NB4 (cell line): ENCODE measurements around the gene PRKG1.
A peak's percentile ranks its signal among the peaks of the same experiment; 100 is the strongest.

ENCODE experiments used
- DNase-seq: peaks from one replicate; pipeline ENCODE4 v3.0.0; 2010; ENCODE audit warnings: low read depth
- H3K4me3 ChIP-seq: one replicate; pipeline ENCODE4 v1.5.1; 2011; ENCODE audit warnings: mild to moderate bottlenecking, low read depth, low read length, moderate library complexity
- CTCF ChIP-seq: IDR thresholded peaks from one replicate; pipeline ENCODE4 v1.5.1; 2012; ENCODE audit warnings: low read depth, low read length
- MAX ChIP-seq: IDR thresholded peaks from 2 replicates; pipeline ENCODE4 v1.6.1; 2011; ENCODE audit warnings: low read depth, low read length
- MYC ChIP-seq: IDR thresholded peaks from 2 replicates; pipeline ENCODE4 v1.6.1; 2011; ENCODE audit warnings: low read depth, low read length
- POLR2A ChIP-seq: IDR thresholded peaks from 2 replicates; pipeline ENCODE4 v1.6.1; 2011; ENCODE audit warnings: mild to moderate bottlenecking; ENCODE audit not compliant: insufficient read length; ENCODE audit errors: extremely low read depth

Gene PRKG1

GRCh38 chr10:51860257-51860656 lies 786.0 kb downstream of the PRKG1 start:
- peak; percentile 6 for DNase-seq
- TF ChIP-seq CTCF (no peak), MYC (no peak), MAX (no peak), POLR2A (no peak)
- H3K4me3 ChIP-seq, result no peak overlapping the region

GRCh38 chr10:51861051-51861450 lies 786.8 kb downstream of the PRKG1 start:
- no peak for DNase-seq
- no peak overlapping the region for H3K4me3 ChIP-seq
- no peak for TF ChIP-seq CTCF
- no peak for TF ChIP-seq MAX
- TF ChIP-seq POLR2A, result no peak
- TF ChIP-seq MYC, result no peak

GRCh38 chr10:51861731-51862130 lies 787.4 kb downstream of the PRKG1 start:
- no peak overlapping the region for H3K4me3 ChIP-seq
- DNase-seq, result no peak
- TF ChIP-seq MYC (no peak), MAX (no peak), CTCF (no peak), POLR2A (no peak)

- TF ChIP-seq MYC (no peak), MAX (no peak), POLR2A (no peak), CTCF (no peak)
- H3K4me3 ChIP-seq, result no peak overlapping the region
- no peak for DNase-seq
These were observed 787.9 kb downstream of the PRKG1 start for GRCh38 chr10:51862149-51862548.

GRCh38 chr10:51867956-51868355 lies 793.7 kb downstream of the PRKG1 start:
- H3K4me3 ChIP-seq, result no peak overlapping the region
- DNase-seq, result no peak
- TF ChIP-seq POLR2A, result no peak
- TF ChIP-seq MAX, result no peak
- no peak for TF ChIP-seq CTCF
- no peak for TF ChIP-seq MYC

GRCh38 chr10:51874131-51874530 lies 799.8 kb downstream of the PRKG1 start:
- no peak for DNase-seq
- H3K4me3 ChIP-seq, result no peak overlapping the region
- TF ChIP-seq MAX, result no peak
- no peak for TF ChIP-seq CTCF
- TF ChIP-seq MYC, result no peak
- no peak for TF ChIP-seq POLR2A
